SK-N-SH treated with all-trans-retinoic acid at 6 μM for 48 hours (cell line): ENCODE results near the gene C2orf69.
"Not testable (repeated sequence)": the region's sequence is repeated elsewhere in the genome, so short reads cannot be mapped to it uniquely, and the experiment has no call there.

Experiments used
- ATAC-seq: fragments of 200-7000 bp; cut with Tn5 transposase; 3 replicates; pipeline ENCODE4 v1.9.1; 2020; ENCODE audit warnings: mild to moderate bottlenecking, moderate library complexity
- ARNTL ChIP-seq: fragments of 450-650 bp; formaldehyde crosslinking; IDR thresholded peaks from 2 replicates; pipeline ENCODE4 v1.5.0; 2020; ENCODE audit warnings: low read depth, mild to moderate bottlenecking, moderate library complexity, borderline replicate concordance
- BACH2 ChIP-seq: fragments of 250-450 bp; sonication (Bioruptor Pico); IDR thresholded peaks from 2 replicates; pipeline ENCODE4 v1.9.0; 2021; ENCODE audit warnings: mild to moderate bottlenecking, borderline replicate concordance
- CSDC2 ChIP-seq: fragments of 250-450 bp; sonication (Bioruptor Pico); IDR thresholded peaks from 2 replicates; pipeline ENCODE4 v1.5.0; 2020; ENCODE audit warnings: mild to moderate bottlenecking, moderate library complexity
- GLIS3 ChIP-seq: fragments of 250-450 bp; sonication (Bioruptor Pico); IDR thresholded peaks from 2 replicates; pipeline ENCODE4 v1.5.0; 2020; ENCODE audit warnings: mild to moderate bottlenecking, moderate library complexity
- ISL1 ChIP-seq: fragments of 250-450 bp; sonication (Bioruptor Pico); IDR thresholded peaks from 2 replicates; pipeline ENCODE4 v2.1.2; 2022; ENCODE audit warnings: mild to moderate bottlenecking, moderate library complexity
- PPARA ChIP-seq: fragments of 250-450 bp; sonication (Bioruptor Pico); IDR thresholded peaks from 2 replicates; pipeline ENCODE4 v1.5.0; 2020; ENCODE audit warnings: mild to moderate bottlenecking, borderline replicate concordance
- RARB ChIP-seq: fragments of 250-450 bp; sonication (Bioruptor Pico); IDR thresholded peaks from 2 replicates; pipeline ENCODE4 v1.8.0; 2021; ENCODE audit warnings: mild to moderate bottlenecking, moderate library complexity
- SNAI2 ChIP-seq: fragments of 250-450 bp; sonication (Bioruptor Pico); IDR thresholded peaks from 2 replicates; pipeline ENCODE4 v1.5.0; 2020; ENCODE audit warnings: mild to moderate bottlenecking, moderate library complexity
- TCF4 ChIP-seq: fragments of 250-450 bp; sonication (Bioruptor Pico); IDR thresholded peaks from 2 replicates; pipeline ENCODE4 v1.8.0; 2021; ENCODE audit warnings: mild to moderate bottlenecking, moderate library complexity, borderline replicate concordance
- TOX ChIP-seq: fragments of 250-450 bp; sonication (Bioruptor Pico); IDR thresholded peaks from 2 replicates; pipeline ENCODE4 v1.8.0; 2021; ENCODE audit warnings: mild to moderate bottlenecking, moderate library complexity, borderline replicate concordance
- ZC3H10 ChIP-seq: fragments of 250-450 bp; sonication (Bioruptor Pico); IDR thresholded peaks from 2 replicates; pipeline ENCODE4 v1.5.1; 2021; ENCODE audit warnings: mild to moderate bottlenecking, moderate library complexity
- ZFP3 ChIP-seq: fragments of 250-450 bp; sonication (Bioruptor Pico); IDR thresholded peaks from 2 replicates; pipeline ENCODE4 v1.5.0; 2020; ENCODE audit warnings: mild to moderate bottlenecking, moderate library complexity
- ZNF70 ChIP-seq: fragments of 450-650 bp; formaldehyde crosslinking; IDR thresholded peaks from 2 replicates; pipeline ENCODE4 v1.5.0; 2020; ENCODE audit warnings: mild to moderate bottlenecking, moderate library complexity
- ZNF8 ChIP-seq: fragments of 450-650 bp; formaldehyde crosslinking; IDR thresholded peaks from 2 replicates; pipeline ENCODE4 v1.5.0; 2020; ENCODE audit warnings: mild to moderate bottlenecking, moderate library complexity
- TF ChIP-seq, protein P1 (sequence below): fragments of 250-450 bp; sonication (Bioruptor Pico); IDR thresholded peaks from 2 replicates; pipeline ENCODE4 v1.5.1; 2021; ENCODE audit warnings: mild to moderate bottlenecking, moderate library complexity
- TF ChIP-seq, protein P2 (sequence below): fragments of 250-450 bp; sonication (Bioruptor Pico); IDR thresholded peaks from 2 replicates; pipeline ENCODE4 v1.8.0; 2021; ENCODE audit warnings: low read depth, mild to moderate bottlenecking, moderate library complexity, borderline replicate concordance
- TF ChIP-seq, protein P3 (sequence below): fragments of 250-450 bp; sonication (Bioruptor Pico); IDR thresholded peaks from 2 replicates; pipeline ENCODE4 v1.5.0; 2020; ENCODE audit warnings: mild to moderate bottlenecking, moderate library complexity
- TF ChIP-seq, protein P4 (sequence below): fragments of 250-450 bp; sonication (Bioruptor Pico); IDR thresholded peaks from 2 replicates; pipeline ENCODE4 v1.5.1; 2020; ENCODE audit warnings: low read depth, mild to moderate bottlenecking, moderate library complexity
- TF ChIP-seq, protein P5 (sequence below): fragments of 250-450 bp; sonication (Bioruptor Pico); IDR thresholded peaks from 2 replicates; pipeline ENCODE4 v1.8.0; 2020; ENCODE audit warnings: mild to moderate bottlenecking, moderate library complexity, borderline replicate concordance

C2orf69 gene

DNA sequence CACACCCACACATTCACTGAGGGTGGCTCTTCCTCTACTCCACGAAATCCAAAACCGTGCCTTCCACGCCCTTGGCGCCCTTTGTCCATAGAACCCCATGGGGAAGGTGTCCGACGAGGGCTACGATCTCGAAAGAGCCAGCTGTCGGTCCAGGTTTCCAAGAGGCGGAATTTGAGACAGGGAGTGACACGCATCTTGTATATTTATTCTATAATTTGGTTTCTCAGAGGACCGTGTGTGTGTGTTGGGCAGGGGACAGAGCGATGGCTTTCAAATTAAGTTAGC lies 726 bp downstream of the C2orf69 start (continued):
- TF ChIP-seq, protein P1, sequence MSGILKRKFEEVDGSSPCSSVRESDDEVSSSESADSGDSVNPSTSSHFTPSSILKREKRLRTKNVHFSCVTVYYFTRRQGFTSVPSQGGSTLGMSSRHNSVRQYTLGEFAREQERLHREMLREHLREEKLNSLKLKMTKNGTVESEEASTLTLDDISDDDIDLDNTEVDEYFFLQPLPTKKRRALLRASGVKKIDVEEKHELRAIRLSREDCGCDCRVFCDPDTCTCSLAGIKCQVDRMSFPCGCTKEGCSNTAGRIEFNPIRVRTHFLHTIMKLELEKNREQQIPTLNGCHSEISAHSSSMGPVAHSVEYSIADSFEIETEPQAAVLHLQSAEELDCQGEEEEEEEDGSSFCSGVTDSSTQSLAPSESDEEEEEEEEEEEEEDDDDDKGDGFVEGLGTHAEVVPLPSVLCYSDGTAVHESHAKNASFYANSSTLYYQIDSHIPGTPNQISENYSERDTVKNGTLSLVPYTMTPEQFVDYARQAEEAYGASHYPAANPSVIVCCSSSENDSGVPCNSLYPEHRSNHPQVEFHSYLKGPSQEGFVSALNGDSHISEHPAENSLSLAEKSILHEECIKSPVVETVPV (CRISPR knock-in tag): no peak
- TF ChIP-seq ZNF70 (CRISPR knock-in tag): no peak
- TF ChIP-seq SNAI2 (CRISPR knock-in tag): no peak

DNA sequence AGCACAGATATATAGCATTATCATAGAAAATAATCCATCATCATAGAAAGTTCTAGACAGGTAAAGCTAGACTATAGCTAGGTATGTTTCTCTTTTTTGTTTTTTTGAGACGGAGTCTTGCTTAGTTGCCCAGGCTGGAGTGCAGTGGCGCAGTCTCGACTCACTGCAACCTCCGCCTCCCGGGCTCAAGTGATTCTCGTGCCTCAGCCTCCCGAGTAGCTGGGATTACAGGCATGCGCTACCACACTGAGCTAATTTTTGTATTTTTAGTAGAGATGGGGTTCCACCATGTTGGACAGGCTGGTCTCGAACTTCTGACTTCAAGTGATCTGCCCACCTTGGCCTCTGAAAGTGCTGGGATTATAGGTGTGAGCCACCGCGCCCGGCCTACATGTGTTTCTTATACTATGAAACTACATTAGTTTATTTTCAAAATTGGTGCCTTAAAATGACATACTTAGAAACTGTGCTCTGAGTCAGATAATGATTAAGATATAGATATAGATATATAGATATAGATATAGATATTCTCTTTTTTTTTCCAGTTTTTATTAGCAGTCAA lies 1.5 kb downstream of the C2orf69 start:
- ATAC-seq: not testable (repeated sequence)

DNA sequence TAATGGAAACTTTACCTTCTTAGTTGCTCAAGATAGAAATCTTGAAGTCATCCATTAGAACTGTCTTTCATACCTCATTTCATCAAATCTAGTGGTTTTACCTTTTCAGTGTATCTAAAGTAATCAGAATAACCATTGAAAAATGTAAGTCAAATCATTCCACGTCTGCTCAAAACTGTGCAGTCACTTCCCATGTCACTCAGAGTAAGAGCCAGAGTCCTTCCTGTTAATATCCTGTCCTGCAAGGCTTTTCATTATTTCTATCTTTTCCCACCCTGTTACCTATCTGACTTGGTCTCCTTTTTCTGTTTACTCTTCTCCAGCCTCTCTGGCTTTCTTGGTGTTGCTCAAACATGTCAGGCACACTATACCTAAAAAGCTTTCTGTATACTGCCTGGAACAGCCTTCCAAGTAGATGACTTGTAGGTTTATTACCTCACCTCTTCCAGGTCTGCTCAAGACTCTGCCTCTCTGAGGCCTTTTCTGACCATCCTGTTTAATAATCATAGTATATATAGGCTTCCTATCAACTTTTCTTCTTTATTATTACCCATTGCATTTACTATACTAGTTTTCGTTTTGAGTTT lies 3.4 kb downstream of the C2orf69 start:
- TF ChIP-seq, protein P2, sequence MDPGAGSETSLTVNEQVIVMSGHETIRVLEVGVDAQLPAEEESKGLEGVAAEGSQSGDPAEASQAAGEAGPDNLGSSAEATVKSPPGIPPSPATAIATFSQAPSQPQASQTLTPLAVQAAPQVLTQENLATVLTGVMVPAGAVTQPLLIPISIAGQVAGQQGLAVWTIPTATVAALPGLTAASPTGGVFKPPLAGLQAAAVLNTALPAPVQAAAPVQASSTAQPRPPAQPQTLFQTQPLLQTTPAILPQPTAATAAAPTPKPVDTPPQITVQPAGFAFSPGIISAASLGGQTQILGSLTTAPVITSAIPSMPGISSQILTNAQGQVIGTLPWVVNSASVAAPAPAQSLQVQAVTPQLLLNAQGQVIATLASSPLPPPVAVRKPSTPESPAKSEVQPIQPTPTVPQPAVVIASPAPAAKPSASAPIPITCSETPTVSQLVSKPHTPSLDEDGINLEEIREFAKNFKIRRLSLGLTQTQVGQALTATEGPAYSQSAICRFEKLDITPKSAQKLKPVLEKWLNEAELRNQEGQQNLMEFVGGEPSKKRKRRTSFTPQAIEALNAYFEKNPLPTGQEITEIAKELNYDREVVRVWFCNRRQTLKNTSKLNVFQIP (CRISPR knock-in tag): no peak
- no peak for TF ChIP-seq TOX
- TF ChIP-seq ARNTL (CRISPR knock-in tag): no peak
- TF ChIP-seq, protein P3, sequence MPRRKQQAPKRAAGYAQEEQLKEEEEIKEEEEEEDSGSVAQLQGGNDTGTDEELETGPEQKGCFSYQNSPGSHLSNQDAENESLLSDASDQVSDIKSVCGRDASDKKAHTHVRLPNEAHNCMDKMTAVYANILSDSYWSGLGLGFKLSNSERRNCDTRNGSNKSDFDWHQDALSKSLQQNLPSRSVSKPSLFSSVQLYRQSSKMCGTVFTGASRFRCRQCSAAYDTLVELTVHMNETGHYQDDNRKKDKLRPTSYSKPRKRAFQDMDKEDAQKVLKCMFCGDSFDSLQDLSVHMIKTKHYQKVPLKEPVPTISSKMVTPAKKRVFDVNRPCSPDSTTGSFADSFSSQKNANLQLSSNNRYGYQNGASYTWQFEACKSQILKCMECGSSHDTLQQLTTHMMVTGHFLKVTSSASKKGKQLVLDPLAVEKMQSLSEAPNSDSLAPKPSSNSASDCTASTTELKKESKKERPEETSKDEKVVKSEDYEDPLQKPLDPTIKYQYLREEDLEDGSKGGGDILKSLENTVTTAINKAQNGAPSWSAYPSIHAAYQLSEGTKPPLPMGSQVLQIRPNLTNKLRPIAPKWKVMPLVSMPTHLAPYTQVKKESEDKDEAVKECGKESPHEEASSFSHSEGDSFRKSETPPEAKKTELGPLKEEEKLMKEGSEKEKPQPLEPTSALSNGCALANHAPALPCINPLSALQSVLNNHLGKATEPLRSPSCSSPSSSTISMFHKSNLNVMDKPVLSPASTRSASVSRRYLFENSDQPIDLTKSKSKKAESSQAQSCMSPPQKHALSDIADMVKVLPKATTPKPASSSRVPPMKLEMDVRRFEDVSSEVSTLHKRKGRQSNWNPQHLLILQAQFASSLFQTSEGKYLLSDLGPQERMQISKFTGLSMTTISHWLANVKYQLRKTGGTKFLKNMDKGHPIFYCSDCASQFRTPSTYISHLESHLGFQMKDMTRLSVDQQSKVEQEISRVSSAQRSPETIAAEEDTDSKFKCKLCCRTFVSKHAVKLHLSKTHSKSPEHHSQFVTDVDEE: no peak
- no peak for TF ChIP-seq BACH2 (CRISPR knock-in tag)
- TF ChIP-seq ZC3H10 (CRISPR knock-in tag): no peak
- no peak for TF ChIP-seq ZNF70 (CRISPR knock-in tag)
- no peak for TF ChIP-seq ZFP3
- TF ChIP-seq, protein P1 (CRISPR knock-in tag): no peak
- TF ChIP-seq, protein P4, sequence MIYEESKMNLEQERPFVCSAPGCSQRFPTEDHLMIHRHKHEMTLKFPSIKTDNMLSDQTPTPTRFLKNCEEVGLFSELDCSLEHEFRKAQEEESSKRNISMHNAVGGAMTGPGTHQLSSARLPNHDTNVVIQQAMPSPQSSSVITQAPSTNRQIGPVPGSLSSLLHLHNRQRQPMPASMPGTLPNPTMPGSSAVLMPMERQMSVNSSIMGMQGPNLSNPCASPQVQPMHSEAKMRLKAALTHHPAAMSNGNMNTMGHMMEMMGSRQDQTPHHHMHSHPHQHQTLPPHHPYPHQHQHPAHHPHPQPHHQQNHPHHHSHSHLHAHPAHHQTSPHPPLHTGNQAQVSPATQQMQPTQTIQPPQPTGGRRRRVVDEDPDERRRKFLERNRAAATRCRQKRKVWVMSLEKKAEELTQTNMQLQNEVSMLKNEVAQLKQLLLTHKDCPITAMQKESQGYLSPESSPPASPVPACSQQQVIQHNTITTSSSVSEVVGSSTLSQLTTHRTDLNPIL (CRISPR knock-in tag): no peak
- TF ChIP-seq, protein P5, sequence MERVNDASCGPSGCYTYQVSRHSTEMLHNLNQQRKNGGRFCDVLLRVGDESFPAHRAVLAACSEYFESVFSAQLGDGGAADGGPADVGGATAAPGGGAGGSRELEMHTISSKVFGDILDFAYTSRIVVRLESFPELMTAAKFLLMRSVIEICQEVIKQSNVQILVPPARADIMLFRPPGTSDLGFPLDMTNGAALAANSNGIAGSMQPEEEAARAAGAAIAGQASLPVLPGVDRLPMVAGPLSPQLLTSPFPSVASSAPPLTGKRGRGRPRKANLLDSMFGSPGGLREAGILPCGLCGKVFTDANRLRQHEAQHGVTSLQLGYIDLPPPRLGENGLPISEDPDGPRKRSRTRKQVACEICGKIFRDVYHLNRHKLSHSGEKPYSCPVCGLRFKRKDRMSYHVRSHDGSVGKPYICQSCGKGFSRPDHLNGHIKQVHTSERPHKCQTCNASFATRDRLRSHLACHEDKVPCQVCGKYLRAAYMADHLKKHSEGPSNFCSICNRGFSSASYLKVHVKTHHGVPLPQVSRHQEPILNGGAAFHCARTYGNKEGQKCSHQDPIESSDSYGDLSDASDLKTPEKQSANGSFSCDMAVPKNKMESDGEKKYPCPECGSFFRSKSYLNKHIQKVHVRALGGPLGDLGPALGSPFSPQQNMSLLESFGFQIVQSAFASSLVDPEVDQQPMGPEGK (CRISPR knock-in tag): no peak
- TF ChIP-seq, all 23 proteins: peak for 0
- no peak for ATAC-seq

DNA sequence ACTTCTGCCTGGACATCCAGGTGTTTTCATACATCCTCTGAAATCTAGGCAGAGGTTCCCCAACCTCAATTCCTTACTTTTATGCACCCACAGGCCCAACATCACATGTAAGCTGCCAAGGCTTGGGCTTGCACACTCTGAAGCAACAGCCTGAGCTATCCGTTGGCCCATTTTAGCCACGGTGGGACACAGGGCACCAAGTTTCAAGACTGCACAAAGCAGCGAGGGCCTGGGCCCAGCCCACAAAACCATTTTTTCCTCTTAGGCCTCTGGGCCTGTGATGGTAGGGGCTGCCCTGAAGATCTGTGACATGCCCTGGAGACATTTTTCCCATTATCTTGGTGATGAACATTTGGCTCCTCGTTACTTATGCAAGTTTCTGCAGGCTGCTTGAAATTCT lies 5.9 kb downstream of the C2orf69 start:
- ATAC-seq: no peak

More for the DNA sequence above, 5.9 kb downstream of the C2orf69 start:
- TF ChIP-seq ARNTL (CRISPR knock-in tag) (no peak), ISL1 (no peak), CSDC2 (CRISPR knock-in tag) (no peak), RARB (CRISPR knock-in tag) (no peak), ZNF8 (CRISPR knock-in tag) (no peak), GLIS3 (no peak), ZNF70 (CRISPR knock-in tag) (no peak), PPARA (CRISPR knock-in tag) (no peak), TOX (no peak), TCF4 (no peak)
- TF ChIP-seq, protein P2 (CRISPR knock-in tag): no peak
